Loucy (cell line): ENCODE results near the gene LRRC4.

Experiments used
- EZH2phosphoT487 ChIP-seq: fragments of 200-600 bp; IDR thresholded peaks from 2 replicates; pipeline ENCODE4 v1.6.1; 2018; ENCODE audit warnings: antibody characterized with exemption, mild to moderate bottlenecking, moderate library complexity, borderline replicate concordance
- TF ChIP-seq, protein P1 (sequence below): fragments of 200-600 bp; sonication (generic); conservative IDR thresholded peaks from 2 replicates; pipeline ENCODE4 v1.5.1; 2014; ENCODE audit warnings: mild to moderate bottlenecking, antibody characterized with exemption, low read length

DNA sequence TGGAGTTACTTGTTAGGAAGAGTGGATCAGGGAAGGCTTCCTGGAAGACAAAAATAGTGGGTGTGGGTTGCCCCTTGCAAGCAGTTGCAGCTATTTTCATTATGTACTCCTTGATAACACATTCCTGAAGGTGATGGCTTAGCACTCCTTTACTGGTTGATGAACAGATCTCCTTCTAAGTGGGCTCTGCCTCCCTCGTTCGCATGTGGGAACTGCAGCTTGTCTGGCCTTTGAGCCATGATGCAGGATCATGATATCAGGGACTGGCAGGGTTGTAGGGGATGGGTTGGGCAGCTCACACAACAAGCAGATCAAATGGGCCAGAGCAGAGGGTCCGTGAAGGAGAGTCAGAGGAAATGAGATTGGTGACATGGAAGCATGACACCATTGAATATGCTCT is 28.8 kb upstream of the LRRC4 start:
- TF ChIP-seq, protein P1, sequence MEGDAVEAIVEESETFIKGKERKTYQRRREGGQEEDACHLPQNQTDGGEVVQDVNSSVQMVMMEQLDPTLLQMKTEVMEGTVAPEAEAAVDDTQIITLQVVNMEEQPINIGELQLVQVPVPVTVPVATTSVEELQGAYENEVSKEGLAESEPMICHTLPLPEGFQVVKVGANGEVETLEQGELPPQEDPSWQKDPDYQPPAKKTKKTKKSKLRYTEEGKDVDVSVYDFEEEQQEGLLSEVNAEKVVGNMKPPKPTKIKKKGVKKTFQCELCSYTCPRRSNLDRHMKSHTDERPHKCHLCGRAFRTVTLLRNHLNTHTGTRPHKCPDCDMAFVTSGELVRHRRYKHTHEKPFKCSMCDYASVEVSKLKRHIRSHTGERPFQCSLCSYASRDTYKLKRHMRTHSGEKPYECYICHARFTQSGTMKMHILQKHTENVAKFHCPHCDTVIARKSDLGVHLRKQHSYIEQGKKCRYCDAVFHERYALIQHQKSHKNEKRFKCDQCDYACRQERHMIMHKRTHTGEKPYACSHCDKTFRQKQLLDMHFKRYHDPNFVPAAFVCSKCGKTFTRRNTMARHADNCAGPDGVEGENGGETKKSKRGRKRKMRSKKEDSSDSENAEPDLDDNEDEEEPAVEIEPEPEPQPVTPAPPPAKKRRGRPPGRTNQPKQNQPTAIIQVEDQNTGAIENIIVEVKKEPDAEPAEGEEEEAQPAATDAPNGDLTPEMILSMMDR = no peak
- no peak for TF ChIP-seq EZH2phosphoT487
